IMR-90 (cell line): ENCODE results near the gene CD46. TPM values are rescaled to one million over a fixed set of nuclear protein-coding genes. Genes with fewer than 3 reads are reported as not detected.

ENCODE experiments used
- ATAC-seq: fragments of 200-7000 bp; cut with Tn5 transposase; 2 replicates; pipeline ENCODE4 v1.9.1; 2020; ENCODE audit warnings: low read depth, mild to moderate bottlenecking, moderate library complexity
- BruUV-seq: library from RNA; stranded (reverse); fragments of 400-500 nt; replicated peaks from 2 replicates; lab custom pipeline; 2021; lab: Mats Ljungman, UMichigan
- CTCF ChIA-PET: fragments of 300-600 bp; formaldehyde crosslinking; extraction: SDS; loops from one replicate; lab custom pipeline; 2021; ENCODE audit warnings: antibody characterized with exemption; lab: Yijun Ruan, JAX
- POLR2A ChIA-PET: fragments of 300-600 bp; sonication (Branson Sonifier 250); formaldehyde crosslinking; loops from one replicate; lab custom pipeline; 2022; ENCODE audit warnings: antibody characterized with exemption; ENCODE audit not compliant: unreplicated experiment; lab: Charles Lee
- DNase-seq: peaks from one replicate; pipeline ENCODE4 v3.0.0; 2013
- H2AFZ ChIP-seq: replicated peaks from 2 replicates; pipeline ENCODE3; 2013; ENCODE audit warnings: low read length, mild to moderate bottlenecking; ENCODE audit not compliant: poor library complexity
- H2AK5ac ChIP-seq: 2 replicates; pipeline ENCODE4 v1.6.1; 2013; ENCODE audit warnings: low read depth, low read length, inconsistent platforms
- H2AK9ac ChIP-seq: replicated peaks from 2 replicates; pipeline ENCODE3; 2013; ENCODE audit warnings: mild to moderate bottlenecking, low read depth, low read length, moderate library complexity; ENCODE audit not compliant: poor library complexity
- H2BK120ac ChIP-seq: 2 replicates; pipeline ENCODE4 v1.6.1; 2013; ENCODE audit warnings: low read depth, low read length, inconsistent platforms
- H2BK15ac ChIP-seq: 3 replicates; pipeline ENCODE4 v1.6.1; 2013; ENCODE audit warnings: low read depth, low read length, inconsistent platforms
- H2BK20ac ChIP-seq: 2 replicates; pipeline ENCODE4 v1.6.1; 2013; ENCODE audit warnings: low read depth, mild to moderate bottlenecking, inconsistent platforms, low read length, moderate library complexity
- H2BK5ac ChIP-seq: 2 replicates; pipeline ENCODE4 v1.6.1; 2013; ENCODE audit warnings: mild to moderate bottlenecking, low read depth, low read length, inconsistent platforms; ENCODE audit not compliant: poor library complexity, severe bottlenecking
- H3K14ac ChIP-seq: replicated peaks from 2 replicates; pipeline ENCODE4 v1.6.1; 2013; ENCODE audit warnings: low read depth, low read length, inconsistent platforms
- H3K18ac ChIP-seq: 2 replicates; pipeline ENCODE4 v1.6.1; 2013; ENCODE audit warnings: low read depth, low read length, control low read depth
- H3K23ac ChIP-seq: 2 replicates; pipeline ENCODE4 v1.6.1; 2013; ENCODE audit warnings: low read depth, low read length, inconsistent platforms
- H3K27ac ChIP-seq: 2 replicates; pipeline ENCODE4 v1.5.1; 2013; ENCODE audit warnings: mild to moderate bottlenecking, control low read depth, low read length; ENCODE audit not compliant: insufficient read depth
- H3K27me3 ChIP-seq: 2 replicates; pipeline ENCODE4 v1.6.1; 2013; ENCODE audit warnings: low read length; ENCODE audit not compliant: control insufficient read depth, insufficient read depth
- H3K36me3 ChIP-seq: 2 replicates; pipeline ENCODE4 v1.6.1; 2013; ENCODE audit warnings: low read length, mixed read lengths; ENCODE audit not compliant: control insufficient read depth, insufficient read depth
- H3K4ac ChIP-seq: 2 replicates; pipeline ENCODE4 v1.6.1; 2013; ENCODE audit warnings: low read depth, low read length, inconsistent platforms
- H3K4me1 ChIP-seq: 2 replicates; pipeline ENCODE4 v1.6.1; 2013; ENCODE audit warnings: low read length, mixed read lengths; ENCODE audit not compliant: control insufficient read depth, insufficient read depth
- H3K4me2 ChIP-seq: 2 replicates; pipeline ENCODE4 v1.6.1; 2013; ENCODE audit warnings: low read depth, mild to moderate bottlenecking, control low read depth, low read length, moderate library complexity
- H3K4me3 ChIP-seq: 2 replicates; pipeline ENCODE4 v1.5.1; 2013; ENCODE audit warnings: low read depth, mild to moderate bottlenecking, control low read depth, low read length, moderate library complexity; ENCODE audit not compliant: insufficient read depth
- H3K56ac ChIP-seq: 2 replicates; pipeline ENCODE4 v1.6.1; 2013; ENCODE audit warnings: low read length, inconsistent platforms; ENCODE audit not compliant: insufficient read depth; ENCODE audit errors: extremely low read depth
- H3K79me1 ChIP-seq, 2 experiments: 2 replicates each; pipeline ENCODE4 v1.6.1; 2013; ENCODE audit warnings: low read length in 2 of 2, inconsistent platforms in 1 of 2, low read depth in 1 of 2
- H3K9ac ChIP-seq: 2 replicates; pipeline ENCODE4 v1.6.1; 2013; ENCODE audit warnings: low read depth, low read length, control low read depth
- H3K9me1 ChIP-seq: 2 replicates; pipeline ENCODE4 v1.6.1; 2013; ENCODE audit warnings: low read length, inconsistent platforms; ENCODE audit not compliant: insufficient read depth
- H3K9me3 ChIP-seq: 2 replicates; pipeline ENCODE4 v1.6.1; 2013; ENCODE audit warnings: low read length; ENCODE audit not compliant: control insufficient read depth, insufficient read depth
- H4K20me1 ChIP-seq: 2 replicates; pipeline ENCODE4 v1.6.1; 2013; ENCODE audit warnings: low read length, inconsistent platforms; ENCODE audit not compliant: insufficient read depth
- H4K5ac ChIP-seq: 2 replicates; pipeline ENCODE4 v1.6.1; 2013; ENCODE audit warnings: mild to moderate bottlenecking, low read depth, low read length, control low read depth
- H4K8ac ChIP-seq, 2 experiments: 2 replicates each; pipeline ENCODE4 v1.6.1; 2013; ENCODE audit warnings: low read depth in 2 of 2, low read length in 2 of 2, control low read depth in 1 of 2, inconsistent platforms in 1 of 2
- H4K91ac ChIP-seq: 2 replicates; pipeline ENCODE4 v1.6.1; 2013; ENCODE audit warnings: low read depth, low read length, inconsistent platforms; ENCODE audit not compliant: insufficient read depth
- CEBPB ChIP-seq: IDR thresholded peaks from 2 replicates; pipeline ENCODE4 v1.6.1; 2012; ENCODE audit warnings: low read depth, low read length, improper control_type of control experiment
- FOS ChIP-seq: fragments of 150-350 bp; IDR thresholded peaks from 2 replicates; pipeline ENCODE4 v1.6.1; 2016; ENCODE audit warnings: low read depth, low read length
- MAFK ChIP-seq: IDR thresholded peaks from 2 replicates; pipeline ENCODE4 v1.6.1; 2012; ENCODE audit warnings: low read depth, low read length, improper control_type of control experiment
- MAZ ChIP-seq: IDR thresholded peaks from 2 replicates; pipeline ENCODE4 v1.6.1; 2012; ENCODE audit warnings: low read depth, mild to moderate bottlenecking, low read length, improper control_type of control experiment, moderate library complexity, borderline replicate concordance
- MXI1 ChIP-seq: IDR thresholded peaks from 2 replicates; pipeline ENCODE4 v1.6.1; 2012; ENCODE audit warnings: low read depth, mild to moderate bottlenecking, low read length, moderate library complexity, borderline replicate concordance
- POLR2A ChIP-seq: IDR thresholded peaks from 2 replicates; pipeline ENCODE4 v1.6.1; 2012; ENCODE audit warnings: mild to moderate bottlenecking, low read depth, low read length
- RAD21 ChIP-seq: IDR thresholded peaks from 2 replicates; pipeline ENCODE4 v1.6.1; 2012; ENCODE audit warnings: low read length, improper control_type of control experiment
- WGBS, 2 experiments: methylation state at CpG; one replicate each; pipeline versions ENCODE4 v1.1.5 to v1.1.7; 2013; ENCODE audit warnings: missing lambda C conversion rate in 2 of 2; ENCODE audit not compliant: insufficient read length in 1 of 2; ENCODE audit errors: extremely low coverage in 2 of 2; 5-methylcytosine and 5-hydroxymethylcytosine counted together
- dilution Hi-C: fragments of 300-500 bp; cut with HindIII; formaldehyde crosslinking; loops from one replicate; pipeline ENCODE4 v1.14.3; 2018; ENCODE audit warnings: low sequenced_read_pairs; ENCODE audit not compliant: unreplicated experiment
- in situ Hi-C: fragments of 300-500 bp; cut with MboI; formaldehyde crosslinking; loops from 3 replicates; pipeline ENCODE4 v1.14.3; 2019; ENCODE audit warnings: low sequenced_read_pairs, inconsistent platforms, mixed read lengths
- intact Hi-C: fragments of 100-400 bp; cut with micrococcal nuclease; formaldehyde crosslinking; loops from 2 replicates; pipeline ENCODE4 v1.10.0; 2022
- polyA plus RNA-seq, 3 experiments: library from polyadenylated mRNA; depleted of rRNA; stranded (reverse); fragments of >200 nt; gene quantifications; 2 replicates each; pipeline ENCODE4 v1.2.3, GENCODE V29; 2012; ENCODE audit warnings: low replicate concordance in 1 of 3
- total RNA-seq: library from RNA; depleted of rRNA; stranded (reverse); fragments of >200 nt; gene quantifications from 2 replicates; pipeline ENCODE4 v1.2.3, GENCODE V29; 2012

Gene CD46
- total and polyA plus RNA-seq, 2 of the 4 experiments (the other 2 are of a cell fraction), result 37.1 to 82.0 TPM

DNA sequence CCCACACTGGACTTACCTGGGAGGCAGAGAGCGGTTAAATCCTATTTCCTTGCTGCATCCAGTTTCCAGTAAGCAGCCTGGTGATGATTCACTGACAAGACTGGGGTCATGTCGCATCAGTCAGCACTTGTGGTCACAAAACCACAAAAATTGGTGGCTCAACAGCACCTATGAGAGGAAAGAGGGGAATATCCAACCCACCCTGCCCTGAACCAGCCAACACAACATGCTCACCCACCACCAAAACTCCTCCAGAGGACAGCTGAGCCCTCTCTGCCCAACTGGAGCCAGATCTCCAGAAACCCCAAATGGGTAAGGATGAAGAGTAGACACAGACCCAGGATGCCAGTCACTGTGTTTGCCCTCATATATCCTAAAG, 64.0 kb downstream of the CD46 start:
- Histone ChIP-seq H3K4me3 (no peak overlapping the region), H4K5ac (no peak overlapping the region), H3K9me3 (no peaks in the 10 kb centered on the region), H3K9ac (no peak overlapping the region), H4K8ac (no peak overlapping the region), H2BK20ac (no peak overlapping the region), H2BK5ac (no peak overlapping the region), H3K27ac (no peak overlapping the region), H3K27me3 (no peaks in the 10 kb centered on the region), H3K4me2 (no peak overlapping the region), H3K23ac (no peak overlapping the region), H2AFZ (no peak overlapping the region), H2BK15ac (no peak overlapping the region), H3K56ac (no peak overlapping the region), H4K91ac (no peak overlapping the region), H2BK120ac (no peak overlapping the region), H3K14ac (0 out of 2 replicates have a peak overlapping the region, but pooled peaks have one; percentile 15), H3K36me3 (peaks cover 8% of the 10 kb centered on the region; the same call in 1 of the 2 replicates), H4K20me1 (no peaks in the 10 kb centered on the region), H2AK5ac (peak overlapping the region; percentile 20; the same call in 1 of the 2 replicates), H2AK9ac (no peak overlapping the region), H3K9me1 (peaks cover 11% of the 10 kb centered on the region; the same call in 1 of the 2 replicates), H3K4me1 (peaks cover 10% of the 10 kb centered on the region), H3K79me1 (peaks cover 0 to 8% of the 10 kb centered on the region in 2 experiments; a peak in 1 of 4 replicates), H3K18ac (no peak overlapping the region), H3K4ac (0 out of 2 replicates have a peak overlapping the region, but pooled peaks have one; percentile 13)
- BruUV-seq, result no TSS peak
- intact Hi-C loops (no loop called here), dilution Hi-C loops (no loop called here), in situ Hi-C loops (no loop called here)
- WGBS, 2 experiments, result no CpG with 5 or more reads among the region's 2 CpGs
- ChIA-PET CTCF (no interaction called here), POLR2A (no interaction called here)
- TF ChIP-seq RAD21 (no peak), CEBPB (no peak), MXI1 (no peak), POLR2A (no peak), FOS (0 out of 2 replicates have a peak, but pooled peaks have one; percentile 15), MAFK (0 out of 2 replicates have a peak, but pooled peaks have one; percentile 7), MAZ (no peak)
- DNase-seq (peak; percentile 67), ATAC-seq (no peak)
